SKM-1 treated with dmso at 0.1 percent for 144 hours (cell line): ENCODE data around the gene DIS3L2.
A peak's percentile ranks its signal among the peaks of the same experiment; 100 is the strongest.
"Not testable (repeated sequence)": the region's sequence is repeated elsewhere in the genome, so short reads cannot be mapped to it uniquely, and the experiment has no call there.

ENCODE experiments used
- DNase-seq: peaks from one replicate; lab custom pipeline; 2025; ENCODE audit not compliant: unreplicated experiment; lab: John Stamatoyannopoulos, UW

The DIS3L2 gene

GRCh38 chr2:232291343-232291742 lies 329.8 kb downstream of the DIS3L2 start:
- DNase-seq, result no peak

- DNase-seq, result peak; percentile 59
Measured at GRCh38 chr2:232292395-232293154, 331.1 kb downstream of the DIS3L2 start.

GRCh38 chr2:232293191-232293590 lies 331.7 kb downstream of the DIS3L2 start:
- DNase-seq, result no peak

GRCh38 chr2:232295971-232296370 lies 334.5 kb downstream of the DIS3L2 start:
- no peak for DNase-seq

- DNase-seq, result no peak
Measured at GRCh38 chr2:232296776-232297525, 335.4 kb downstream of the DIS3L2 start.

- DNase-seq, result no peak
Measured at GRCh38 chr2:232299084-232299483, 337.6 kb downstream of the DIS3L2 start.

GRCh38 chr2:232299927-232300674 lies 338.6 kb downstream of the DIS3L2 start:
- no peak for DNase-seq

GRCh38 chr2:232300894-232301387 lies 339.4 kb downstream of the DIS3L2 start:
- no peak for DNase-seq

- DNase-seq, result no peak
Measured at GRCh38 chr2:232304236-232304635, 342.7 kb downstream of the DIS3L2 start.

GRCh38 chr2:232306741-232307305 lies 345.3 kb downstream of the DIS3L2 start:
- no peak for DNase-seq

GRCh38 chr2:232307854-232308253 lies 346.3 kb downstream of the DIS3L2 start:
- DNase-seq, result no peak

GRCh38 chr2:232308986-232309385 lies 347.5 kb downstream of the DIS3L2 start:
- DNase-seq, result no peak

- no peak for DNase-seq
Measured at GRCh38 chr2:232309592-232309991, 348.1 kb downstream of the DIS3L2 start.

- no peak for DNase-seq
Measured at GRCh38 chr2:232310121-232310520, 348.6 kb downstream of the DIS3L2 start.

- no peak for DNase-seq
Measured at GRCh38 chr2:232310696-232311095, 349.2 kb downstream of the DIS3L2 start.

GRCh38 chr2:232313645-232314044 lies 352.1 kb downstream of the DIS3L2 start:
- DNase-seq, result not testable (repeated sequence)

- DNase-seq, result peak; percentile 94
Measured at GRCh38 chr2:232315049-232315922, 353.8 kb downstream of the DIS3L2 start.

GRCh38 chr2:232315923-232316299 lies 354.4 kb downstream of the DIS3L2 start:
- DNase-seq, result no peak

- DNase-seq, result no peak
Measured at GRCh38 chr2:232316461-232317330, 355.2 kb downstream of the DIS3L2 start.
